ENCODE measurements around the gene ZNF831. TPM values are rescaled to one million over a fixed set of nuclear protein-coding genes. Genes with fewer than 3 reads are reported as not detected.

Gene ZNF831
- polyA plus RNA-seq, 3 donors: 0.07 to 0.10 (median 0.07) TPM

DNA sequence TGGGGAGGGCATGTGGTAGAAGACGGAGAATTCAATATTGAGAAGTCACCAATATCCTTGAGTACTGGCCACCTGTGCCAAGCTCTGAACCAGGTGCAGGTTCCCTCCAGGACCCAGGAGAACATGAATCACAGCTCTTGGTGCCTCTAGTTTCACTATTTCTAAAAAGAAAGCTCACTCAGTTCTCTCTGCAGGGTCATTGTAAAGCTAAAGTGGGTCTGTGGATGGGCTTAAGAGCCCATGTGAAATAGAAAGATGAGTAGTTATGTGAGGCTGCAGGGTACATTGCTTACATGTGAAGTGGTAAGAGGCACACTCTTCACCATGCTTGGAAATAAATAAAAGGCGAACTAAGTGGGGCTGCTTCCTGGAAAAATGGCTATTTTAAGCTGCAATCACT, 43.6 kb downstream of the ZNF831 start:
- no peak for DNase-seq (ENCODE audit: low read depth in 3 of 3, low spot score in 2 of 3)

DNA sequence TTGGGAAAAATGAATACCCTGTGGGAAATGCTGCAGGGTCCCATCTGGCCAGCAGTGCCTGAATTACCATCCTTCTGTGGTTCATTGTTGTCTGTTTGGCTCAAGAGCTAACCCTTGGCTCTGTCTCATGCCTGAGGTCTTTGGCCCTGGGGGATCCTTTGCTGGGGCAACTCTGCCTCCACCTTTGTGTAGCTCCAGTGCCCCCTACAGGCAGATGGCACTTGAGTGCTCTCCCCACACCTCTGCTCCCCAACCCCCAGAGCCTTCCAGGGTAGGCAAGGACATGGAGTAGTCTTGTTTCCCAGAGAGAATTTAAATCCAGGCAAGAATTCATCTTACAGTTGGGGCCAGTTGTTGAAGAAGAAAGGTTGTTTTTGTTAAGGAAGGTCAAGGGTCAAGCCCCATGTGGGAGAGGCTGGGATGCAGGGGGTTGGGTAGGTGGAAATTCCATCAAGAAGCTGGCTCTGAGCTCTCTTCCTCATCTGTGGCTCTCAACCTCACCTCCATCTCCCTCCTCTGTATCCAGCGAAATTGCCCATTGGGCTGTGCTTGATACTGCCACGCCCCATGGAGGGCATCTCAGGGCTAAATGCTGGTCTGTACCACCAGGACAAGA, 44.2 kb downstream of the ZNF831 start:
- no peak for DNase-seq (ENCODE audit: low read depth in 3 of 3, low spot score in 2 of 3)

- DNase-seq (ENCODE audit: low read depth in 3 of 3, low spot score in 2 of 3): no peak
These were observed 46.6 kb downstream of the ZNF831 start for GRCh38 chr20:59210186-59210585.

GRCh38 chr20:59211208-59211765, 47.7 kb downstream of the ZNF831 start:
- DNase-seq (ENCODE audit: low read depth in 3 of 3, low spot score in 2 of 3): no peak

GRCh38 chr20:59214073-59214472, 50.5 kb downstream of the ZNF831 start:
- DNase-seq (ENCODE audit: low read depth in 3 of 3, low spot score in 2 of 3): no peak

- no peak for DNase-seq (ENCODE audit: low read depth in 3 of 3, low spot score in 2 of 3)
These were observed 51.3 kb downstream of the ZNF831 start for GRCh38 chr20:59214606-59215547.

DNA sequence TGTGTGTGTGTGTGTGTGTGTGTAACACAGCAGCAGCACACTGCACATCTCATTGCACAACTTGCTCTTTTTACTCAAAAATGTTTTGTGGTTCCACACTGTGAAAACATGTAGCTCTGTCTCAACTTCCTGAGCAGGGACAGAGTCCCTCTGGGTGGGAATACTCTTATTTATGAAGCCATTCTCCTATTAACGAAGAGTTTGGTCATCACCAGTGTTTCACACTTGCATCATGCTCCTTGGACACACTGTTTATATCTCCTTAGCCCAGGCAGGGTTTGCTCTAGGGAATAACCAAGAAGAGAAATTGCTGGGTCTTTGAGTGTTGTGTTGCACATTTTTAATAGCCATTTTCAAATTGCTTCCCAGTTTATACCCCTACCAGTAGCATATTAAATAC, 53.6 kb downstream of the ZNF831 start:
- DNase-seq (ENCODE audit: low read depth in 3 of 3, low spot score in 2 of 3): no peak

DNA sequence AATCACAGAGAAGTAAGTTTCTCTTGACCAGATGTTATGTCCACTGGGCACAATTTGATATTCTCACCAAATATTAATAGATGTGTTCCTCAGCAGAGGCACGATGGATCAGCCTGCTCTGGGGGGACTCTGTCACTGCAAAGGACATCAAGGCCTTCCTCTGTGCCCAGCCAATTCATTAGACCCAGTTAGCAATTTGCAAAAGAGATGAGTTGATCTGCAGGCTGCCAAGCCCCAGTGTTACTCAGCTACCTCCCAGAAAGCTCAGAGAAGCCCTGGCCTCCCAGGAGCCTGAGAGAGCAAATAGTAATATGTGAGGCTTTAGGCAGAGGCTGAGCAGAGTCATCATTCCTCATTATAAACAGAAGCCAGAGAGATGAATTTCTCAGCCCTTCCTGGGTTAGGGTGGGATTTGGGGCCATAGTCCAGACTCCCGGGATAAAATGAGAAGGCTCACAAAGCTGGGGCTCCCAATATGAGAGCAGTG, 54.2 kb downstream of the ZNF831 start:
- no peak for DNase-seq (ENCODE audit: low read depth in 3 of 3, low spot score in 2 of 3)

- no peak for DNase-seq (ENCODE audit: low read depth in 3 of 3, low spot score in 2 of 3)
These were observed 55.6 kb downstream of the ZNF831 start for GRCh38 chr20:59219211-59219610.

DNA sequence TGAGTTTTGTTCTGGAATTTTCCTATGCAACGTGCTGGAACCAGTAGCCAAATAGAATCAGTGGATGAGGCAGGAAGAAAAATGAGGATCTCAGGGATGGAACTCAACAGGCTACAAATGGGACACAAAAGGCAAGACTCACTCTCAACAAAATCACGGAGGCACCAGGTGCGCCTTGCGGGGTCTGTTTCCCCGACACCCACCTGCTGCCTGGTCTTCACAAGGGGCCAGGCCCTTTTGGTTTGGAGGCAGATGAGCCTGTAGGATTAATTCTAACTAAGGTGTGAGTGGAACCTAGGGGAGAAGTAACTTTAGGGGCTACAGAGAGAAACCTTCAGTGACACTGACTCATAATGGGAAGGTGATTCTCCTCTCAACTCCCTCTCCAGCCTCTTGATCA, 56.5 kb downstream of the ZNF831 start:
- DNase-seq (ENCODE audit: low read depth in 3 of 3, low spot score in 2 of 3): no peak

DNA sequence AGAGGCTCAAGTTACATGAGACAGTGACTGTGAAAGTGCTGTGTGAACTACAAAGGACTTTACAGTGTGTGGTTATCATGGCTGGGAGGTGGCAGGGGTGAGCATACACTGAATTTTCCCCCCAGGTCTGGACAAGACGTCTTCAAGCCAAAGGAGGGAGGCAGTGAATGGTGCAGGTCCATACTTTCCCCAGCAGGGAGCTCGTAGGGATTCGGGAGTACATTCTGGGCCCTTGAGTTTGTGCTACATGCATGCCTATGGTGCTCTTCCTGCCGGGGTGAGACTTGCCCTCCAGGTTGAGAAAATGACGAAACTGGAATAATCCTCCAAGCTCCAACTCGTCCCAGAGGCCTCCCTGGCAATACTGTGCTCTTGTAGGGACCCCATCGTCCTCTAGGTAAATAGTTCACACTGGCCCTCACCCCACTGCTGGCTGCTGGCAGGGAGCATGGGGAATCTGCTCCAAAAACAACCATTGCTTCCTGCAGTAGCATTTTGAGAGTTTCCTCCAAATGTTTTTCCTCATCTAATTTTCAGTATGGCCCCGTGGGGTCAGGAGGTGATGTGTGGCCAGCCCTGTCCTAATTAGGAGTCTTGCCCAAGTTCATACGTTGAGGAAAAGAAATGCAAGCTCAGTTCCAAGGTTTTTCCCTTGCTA, 57.6 kb downstream of the ZNF831 start:
- DNase-seq (ENCODE audit: low read depth in 3 of 3, low spot score in 2 of 3): peak in 1 of 3 donors; percentile 14

DNA sequence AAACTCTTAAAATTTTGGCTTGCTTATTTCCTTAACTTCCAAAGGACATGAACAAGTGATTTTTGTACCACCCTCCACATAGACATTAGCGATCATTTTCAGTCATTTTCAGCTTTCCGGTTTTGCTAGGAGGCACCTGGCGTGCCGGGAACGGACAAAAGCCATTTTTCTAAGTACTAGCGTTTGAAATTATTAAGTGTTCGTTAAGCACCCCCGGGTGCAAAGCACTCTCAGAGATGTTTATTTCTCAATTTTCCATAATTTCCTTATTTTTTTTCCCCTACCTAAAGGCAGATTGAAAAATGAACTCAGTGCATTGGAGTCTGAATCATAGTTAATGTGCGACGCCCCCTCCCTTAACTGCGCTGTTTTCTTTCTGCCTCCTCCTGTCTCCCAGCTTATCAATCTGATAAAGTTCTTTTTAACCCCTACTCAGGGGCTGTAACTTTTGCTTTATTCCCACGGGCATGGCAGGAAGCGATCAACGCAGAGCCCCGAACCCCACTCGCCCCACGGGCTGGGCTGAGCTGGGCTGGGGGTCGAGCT, 58.2 kb downstream of the ZNF831 start:
- DNase-seq (ENCODE audit: low read depth in 3 of 3, low spot score in 2 of 3): peak in 1 of 3 donors; percentile 12

- peak; percentile 58 to 78 (median 67) for DNase-seq (ENCODE audit: low read depth in 3 of 3, low spot score in 2 of 3)
These were observed 58.9 kb downstream of the ZNF831 start for GRCh38 chr20:59222253-59223181.

DNA sequence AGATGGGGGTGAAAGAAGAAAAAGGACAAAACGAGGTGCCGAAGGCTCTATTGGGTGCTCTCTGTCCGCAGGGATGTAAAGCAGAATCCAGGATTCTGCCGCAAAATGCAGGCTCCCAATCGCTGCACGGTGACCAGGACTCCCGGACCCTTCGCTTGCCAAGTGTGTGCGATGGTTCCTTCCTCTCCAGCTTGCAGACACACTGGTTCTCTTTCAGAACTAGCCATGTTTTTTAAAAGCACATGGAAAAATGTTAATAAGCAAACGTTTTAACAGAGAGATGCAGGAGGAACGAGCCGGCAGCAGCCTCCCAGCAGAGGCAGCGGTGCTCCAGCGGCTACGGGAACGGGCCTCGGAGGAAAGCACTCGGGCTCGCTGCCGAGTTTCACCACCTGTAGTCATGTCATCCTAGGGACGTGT, 59.6 kb downstream of the ZNF831 start:
- DNase-seq (ENCODE audit: low read depth in 3 of 3, low spot score in 2 of 3): no peak

GRCh38 chr20:59223750-59224149, 60.1 kb downstream of the ZNF831 start:
- DNase-seq (ENCODE audit: low read depth in 3 of 3, low spot score in 2 of 3): no peak

- DNase-seq (ENCODE audit: low read depth in 3 of 3, low spot score in 2 of 3): no peak
These were observed 60.6 kb downstream of the ZNF831 start for GRCh38 chr20:59224236-59224635.

DNA sequence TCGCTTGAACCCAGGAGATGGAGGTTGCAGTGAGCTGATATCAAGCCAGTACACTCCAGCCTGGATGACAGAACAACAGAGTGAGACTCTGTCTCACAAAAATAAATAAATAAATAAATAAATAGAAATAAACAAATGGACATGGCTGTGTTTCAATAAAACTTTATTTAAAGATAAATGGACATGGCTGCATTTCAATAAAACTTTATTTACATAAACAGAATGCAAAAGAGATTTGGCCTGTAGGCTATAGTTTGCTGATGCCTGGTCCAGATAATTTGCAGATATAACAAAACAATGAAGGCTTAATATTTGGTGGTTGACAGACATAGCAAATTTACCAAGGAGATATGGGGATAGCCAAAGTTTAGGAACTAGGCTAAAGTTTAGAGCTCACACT, 66.8 kb downstream of the ZNF831 start:
- DNase-seq (ENCODE audit: low read depth in 3 of 3, low spot score in 2 of 3): no peak

DNA sequence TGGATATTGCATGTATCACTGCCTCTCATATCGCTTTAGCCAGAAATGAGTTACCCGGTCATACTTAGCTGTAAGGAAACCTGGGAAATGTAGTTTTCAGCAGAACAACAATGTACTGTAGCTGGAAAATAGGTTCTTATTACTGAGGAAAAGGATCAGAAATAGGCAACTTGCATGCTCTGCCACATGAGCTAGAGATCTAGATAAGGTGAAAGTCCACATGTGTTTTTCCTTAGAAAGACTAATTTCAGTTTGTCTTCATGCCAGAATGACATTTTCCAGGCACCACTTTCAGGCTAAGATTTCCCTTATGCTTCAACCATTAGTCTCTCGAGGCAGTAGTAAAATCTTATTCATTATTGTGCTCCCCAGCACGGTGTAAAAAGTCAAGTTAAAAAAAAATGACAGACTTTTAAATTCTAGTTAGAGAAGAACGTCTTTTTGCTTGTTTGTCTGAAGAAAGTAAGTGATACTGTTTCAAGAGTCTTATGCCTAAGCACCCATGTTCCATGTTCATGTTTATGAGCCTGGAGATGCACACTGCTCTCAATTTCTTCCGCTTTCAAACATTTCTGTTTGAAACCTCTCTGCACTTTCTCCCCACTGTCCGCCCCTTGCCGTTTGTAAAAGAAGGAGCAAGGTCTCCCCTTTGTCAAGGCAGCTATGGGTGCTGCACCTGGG, 67.6 kb downstream of the ZNF831 start:
- no peak for DNase-seq (ENCODE audit: low read depth in 3 of 3, low spot score in 2 of 3)

DNA sequence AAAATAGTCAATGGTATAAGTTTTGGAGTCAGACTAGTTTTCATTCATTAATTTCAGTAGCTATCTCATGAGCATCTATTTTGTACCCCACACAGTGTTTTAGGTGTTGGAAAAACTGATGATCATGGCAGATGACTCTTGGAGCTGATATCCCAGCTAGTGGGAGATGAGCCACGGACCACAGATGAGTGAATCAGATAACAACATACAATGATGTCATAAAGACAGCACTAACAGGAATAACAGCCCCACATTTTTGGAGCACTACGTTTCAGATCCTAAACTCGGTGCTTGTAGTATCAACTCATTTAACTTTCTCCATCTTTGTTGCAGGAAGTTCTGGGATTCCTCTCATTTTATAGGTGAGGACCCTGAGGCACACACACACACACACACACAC, 69.0 kb downstream of the ZNF831 start:
- no peak for DNase-seq (ENCODE audit: low read depth in 3 of 3, low spot score in 2 of 3)

Measured in right renal cortex interstitium (tissue), 3 donors.